Renal cortex interstitium (tissue), 11 donors: Measurements from ENCODE around the gene FRS2. TPM values are rescaled to one million over a fixed set of nuclear protein-coding genes. Genes with fewer than 3 reads are reported as not detected.

Experiments
- DNase-seq, 11 donors: peaks; one replicate each; pipeline ENCODE4 v3.0.0-alpha.2; 2013; ENCODE audit warnings: low read depth in 9 of 11, low spot score in 4 of 11; ENCODE audit errors: extremely low read depth in 1 of 11
- polyA plus RNA-seq, 3 donors: library from polyadenylated mRNA; unstranded; fragments of 120-200 nt; gene quantifications; one replicate each; pipeline ENCODE4 v1.2.1, GENCODE V29; 2013; ENCODE audit not compliant: insufficient read length in 3 of 3

FRS2 gene
- polyA plus RNA-seq, 3 donors, result 38.9 to 47.2 (median 41.1) TPM

- no peak for DNase-seq
These were observed 85.3 kb downstream of the FRS2 start for GRCh38 chr12:69555461-69555860.

- DNase-seq, result no peak
These were observed 86.2 kb downstream of the FRS2 start for GRCh38 chr12:69556383-69556782.

GRCh38 chr12:69563166-69563762 lies 93.1 kb downstream of the FRS2 start:
- no peak for DNase-seq

- DNase-seq, result no peak
These were observed 96.4 kb downstream of the FRS2 start for GRCh38 chr12:69566603-69567002.

- no peak for DNase-seq
These were observed 99.0 kb downstream of the FRS2 start for GRCh38 chr12:69569236-69569635.

GRCh38 chr12:69570000-69570516 lies 99.9 kb downstream of the FRS2 start:
- no peak for DNase-seq

- peak in 9 of 11 donors; percentile 31 to 60 (median 41) for DNase-seq
These were observed 100.6 kb downstream of the FRS2 start for GRCh38 chr12:69570545-69571399.

GRCh38 chr12:69575346-69575745 lies 105.2 kb downstream of the FRS2 start:
- no peak for DNase-seq

GRCh38 chr12:69578283-69578682 lies 108.1 kb downstream of the FRS2 start:
- DNase-seq, result no peak

- DNase-seq, result no peak
These were observed 108.8 kb downstream of the FRS2 start for GRCh38 chr12:69579029-69579428.

GRCh38 chr12:69580074-69580473 lies 109.9 kb downstream of the FRS2 start:
- DNase-seq, result no peak

GRCh38 chr12:69583203-69583602 lies 113.0 kb downstream of the FRS2 start:
- no peak for DNase-seq

- peak; percentile 90 to 96 (median 95) for DNase-seq
These were observed 115.2 kb downstream of the FRS2 start, which contains the start of gene CCT2 for GRCh38 chr12:69585189-69586062. Gene CCT2 (plus strand): TSS chr12:69585459. CDS start chr12:69585522, 63 bp downstream.

GRCh38 chr12:69588527-69588926 lies 118.3 kb downstream of the FRS2 start:
- DNase-seq, result no peak

- DNase-seq, result no peak
These were observed 118.9 kb downstream of the FRS2 start for GRCh38 chr12:69589082-69589481.

GRCh38 chr12:69595689-69596088 lies 125.5 kb downstream of the FRS2 start:
- no peak for DNase-seq

GRCh38 chr12:69598174-69598753 lies 128.1 kb downstream of the FRS2 start:
- no peak for DNase-seq

GRCh38 chr12:69600804-69601203 lies 130.6 kb downstream of the FRS2 start:
- no peak for DNase-seq
